Adipose tissue (tissue), 3 donors: ENCODE data around the gene PDE4B. TPM values are rescaled to one million over a fixed set of nuclear protein-coding genes. Genes with fewer than 3 reads are reported as not detected.

Experiments used
- H3K27ac ChIP-seq: one replicate; pipeline ENCODE4 v1.5.1; 2013; ENCODE audit warnings: low read depth, low read length
- WGBS, 3 donors: extraction: QIAGEN DNeasy Blood & Tissue Kit; methylation state at CpG; one replicate each; pipeline ENCODE4 v1.1.7; 2013; 5-methylcytosine and 5-hydroxymethylcytosine counted together
- polyA plus RNA-seq, 3 donors: library from polyadenylated mRNA; stranded (reverse); fragments of 200-250 nt; gene quantifications; one replicate each; pipeline ENCODE4 v1.2.3, GENCODE V29; 2013
- donor health status: healthy with polysubstance abuse.
- donor health status: Bipolar disorder and iron deficiency.
- donor health status: healthy.

PDE4B gene
- polyA plus RNA-seq, 3 donors, result 1.3 to 10.0 (median 9.4) TPM

- H3K27ac ChIP-seq, result no peak overlapping the region
These were observed 567.1 kb downstream of the PDE4B start for GRCh38 chr1:66359815-66360214.

DNA sequence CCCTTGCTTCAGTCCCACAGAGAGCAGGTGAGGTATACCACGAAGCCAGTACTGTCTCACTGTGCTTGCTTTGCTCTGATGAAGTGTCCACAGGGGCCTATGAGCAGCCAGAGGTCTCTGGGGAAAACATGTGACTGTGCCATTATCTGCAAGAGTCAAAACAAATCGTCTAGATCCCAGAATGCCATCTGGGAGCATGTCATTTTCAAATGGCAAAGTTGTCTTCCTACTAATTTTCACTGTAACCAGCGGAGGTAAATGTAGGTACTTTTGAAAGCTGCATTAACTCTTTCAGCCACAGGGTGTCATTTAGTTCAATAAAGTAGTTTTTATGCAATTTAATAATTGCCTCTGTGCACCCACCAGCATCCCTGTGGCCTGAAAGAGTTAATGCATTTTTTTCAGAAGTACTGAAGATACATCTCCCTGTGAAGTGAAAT lies 567.6 kb downstream of the PDE4B start:
- no peak overlapping the region for H3K27ac ChIP-seq
- 40 to 48% (median 45%) methylated on average over 3 of the region's 3 CpGs for WGBS, 3 donors

GRCh38 chr1:66364578-66365391 lies 572.1 kb downstream of the PDE4B start:
- H3K27ac ChIP-seq, result no peak overlapping the region
- whole genome bisulfite sequencing, 3 donors, result 82 to 98% (median 85%) methylated on average over 2 of the region's 2 CpGs

GRCh38 chr1:66365635-66366034 lies 572.9 kb downstream of the PDE4B start:
- WGBS, 3 donors, result 77 to 90% (median 78%) methylated on average over 3 of the region's 3 CpGs
- no peak overlapping the region for H3K27ac ChIP-seq

DNA sequence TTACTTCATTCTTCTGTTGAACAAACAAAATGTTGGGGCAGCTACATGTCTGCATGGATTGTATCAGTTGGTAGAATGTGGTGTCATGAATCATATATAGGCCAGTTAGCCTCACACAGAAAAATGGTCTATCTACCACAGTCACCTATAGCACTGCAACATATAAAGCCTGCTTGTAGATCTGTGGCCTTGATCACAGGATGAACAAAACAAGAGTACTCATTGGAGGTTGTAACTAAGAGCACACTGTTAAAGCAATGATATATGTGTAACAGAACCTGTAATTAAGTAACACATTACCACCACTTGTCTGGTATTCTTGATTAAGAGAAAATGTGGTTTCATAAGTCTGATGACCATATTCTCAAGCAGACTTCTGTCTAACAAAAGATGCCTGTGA lies 573.9 kb downstream of the PDE4B start:
- H3K27ac ChIP-seq, result no peak overlapping the region

GRCh38 chr1:66367369-66367768 lies 574.7 kb downstream of the PDE4B start:
- H3K27ac ChIP-seq, result no peak overlapping the region

DNA sequence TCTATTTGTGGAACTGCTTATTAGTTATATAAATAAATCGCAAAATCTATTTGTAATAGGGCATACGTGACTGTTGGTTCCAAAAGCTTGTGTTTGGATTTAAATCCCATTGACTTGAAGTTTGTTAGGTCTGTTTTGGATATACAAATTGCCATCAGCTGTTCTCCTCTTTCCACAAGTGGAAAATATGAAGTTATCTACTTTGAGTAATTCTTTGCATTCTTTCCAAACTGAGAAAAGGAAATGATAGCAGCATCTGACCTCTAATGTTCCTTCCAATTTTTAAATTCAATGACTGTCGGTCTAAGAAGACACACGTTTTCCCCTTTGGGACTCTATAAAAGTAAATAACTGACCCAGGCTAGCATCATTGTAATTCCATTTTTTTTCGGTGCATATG lies 575.6 kb downstream of the PDE4B start:
- WGBS, 3 donors, result 76 to 82% (median 80%) methylated on average over 5 of the region's 5 CpGs
- H3K27ac ChIP-seq, result no peak overlapping the region

- 70 to 76% (median 75%) methylated on average over 4 of the region's 4 CpGs for WGBS, 3 donors
- H3K27ac ChIP-seq, result no peak overlapping the region
These were observed 577.8 kb downstream of the PDE4B start for GRCh38 chr1:66370462-66370971.

DNA sequence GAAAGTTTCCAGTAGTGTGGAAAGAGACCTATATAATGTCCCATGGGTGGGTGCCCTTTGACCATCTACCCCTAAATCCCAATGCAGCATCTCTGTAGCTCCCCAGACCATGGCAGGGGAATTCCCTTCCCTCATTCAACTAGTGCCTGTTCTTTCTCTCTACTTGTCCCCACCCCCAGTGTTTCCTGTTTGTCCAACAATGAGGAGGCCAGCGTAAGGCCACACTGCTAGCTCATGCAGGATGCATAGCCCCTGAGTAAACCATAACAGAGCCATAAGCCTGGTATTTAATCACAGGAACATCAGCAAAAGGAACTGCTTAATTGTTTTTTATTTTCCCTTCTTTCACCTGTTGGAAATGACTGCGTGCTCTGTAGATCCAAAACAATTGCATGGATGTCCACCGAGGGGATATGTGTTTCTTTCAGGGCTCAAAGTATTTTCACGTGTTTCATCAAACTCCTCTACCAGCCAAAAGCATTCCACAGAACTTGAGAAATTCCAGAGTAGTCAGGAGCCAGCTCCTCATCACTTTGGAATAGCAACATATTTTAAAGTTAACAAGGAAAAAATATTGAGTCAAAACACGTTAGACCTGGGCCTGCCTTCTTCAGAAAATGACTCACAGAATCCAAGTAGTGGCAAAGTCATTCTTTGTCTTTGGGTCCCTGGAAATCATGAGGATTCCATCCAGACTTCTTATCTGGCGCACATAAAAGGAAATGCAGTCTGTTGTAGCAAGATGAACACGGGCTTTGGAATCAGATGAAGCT lies 578.7 kb downstream of the PDE4B start:
- no peak overlapping the region for H3K27ac ChIP-seq
- 45 to 60% (median 45%) methylated on average over 7 of the region's 7 CpGs for WGBS, 3 donors

GRCh38 chr1:66372522-66373101 lies 579.9 kb downstream of the PDE4B start:
- 59 to 74% (median 74%) methylated on average over 6 of the region's 6 CpGs for WGBS, 3 donors
- no peak overlapping the region for H3K27ac ChIP-seq

- no peak overlapping the region for H3K27ac ChIP-seq
- 48 to 72% (median 62%) methylated on average over 4 of the region's 4 CpGs for WGBS, 3 donors
These were observed 580.5 kb downstream of the PDE4B start for GRCh38 chr1:66373157-66373591.

DNA sequence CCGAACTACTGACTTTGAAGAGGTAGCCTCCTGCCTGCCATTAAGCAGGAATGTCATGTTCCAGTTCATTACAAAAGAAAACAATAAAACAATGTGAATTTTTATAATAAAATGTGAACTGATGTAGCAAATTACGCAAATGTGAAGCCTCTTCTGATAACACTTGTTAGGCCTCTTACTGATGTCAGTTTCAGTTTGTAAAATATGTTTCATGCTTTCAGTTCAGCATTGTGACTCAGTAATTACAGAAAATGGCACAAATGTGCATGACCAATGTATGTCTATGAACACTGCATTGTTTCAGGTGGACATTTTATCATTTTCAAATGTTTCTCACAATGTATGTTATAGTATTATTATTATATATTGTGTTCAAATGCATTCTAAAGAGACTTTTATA lies 581.5 kb downstream of the PDE4B start:
- no peak overlapping the region for H3K27ac ChIP-seq

DNA sequence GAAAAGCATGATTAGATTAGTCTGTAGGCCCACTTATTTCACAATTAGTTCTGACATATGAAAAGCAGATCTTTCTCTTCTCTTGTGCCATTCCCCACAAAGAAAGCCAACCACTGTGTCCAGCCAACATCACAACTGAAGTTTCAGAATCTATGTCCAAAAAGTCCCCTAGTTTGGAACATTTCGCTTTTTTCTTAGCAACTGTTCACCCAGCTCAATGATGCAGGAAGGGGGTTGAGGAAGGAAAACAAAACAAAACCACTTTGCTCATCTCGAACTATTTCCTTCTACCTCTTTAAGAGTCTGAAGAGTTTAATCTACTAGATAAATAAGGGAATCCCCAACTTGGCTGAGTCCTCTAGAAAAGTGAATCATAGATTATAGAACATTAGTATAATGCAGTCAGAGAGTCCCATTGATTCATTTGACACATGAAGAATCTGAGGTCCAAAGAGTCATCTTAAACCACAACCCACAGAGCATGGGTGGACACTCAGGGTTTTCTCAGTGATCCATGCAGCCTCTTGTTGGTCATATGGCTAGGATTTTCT lies 581.9 kb downstream of the PDE4B start:
- 21 to 57% (median 35%) methylated on average over 2 of the region's 2 CpGs for WGBS, 3 donors

More for the DNA sequence above, 581.5 kb downstream of the PDE4B start:
- 78 to 84% (median 80%) methylated on average over 2 of the region's 2 CpGs for WGBS, 3 donors

DNA sequence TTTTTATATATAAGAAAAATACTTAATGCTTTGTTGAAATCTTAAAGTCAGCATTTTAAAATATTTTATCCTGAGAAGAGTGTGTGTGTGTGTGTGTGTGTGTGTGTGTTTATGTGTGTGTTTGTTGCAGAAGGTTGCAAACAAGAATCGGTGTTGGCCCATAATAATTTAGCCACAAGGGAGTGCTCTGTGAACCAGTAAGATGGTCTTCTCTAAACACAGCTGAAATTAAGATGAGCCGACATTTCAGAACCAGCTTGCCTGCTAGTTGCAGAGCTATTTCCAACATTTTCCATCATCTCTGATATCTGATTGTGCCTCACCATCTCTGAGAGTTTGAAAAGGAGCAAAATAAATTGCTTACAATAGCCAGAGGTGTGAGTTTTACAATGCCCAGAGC lies 582.4 kb downstream of the PDE4B start:
- no peak overlapping the region for H3K27ac ChIP-seq
- 45 to 76% (median 46%) methylated on average over 2 of the region's 2 CpGs for WGBS, 3 donors

More for the DNA sequence above, 581.9 kb downstream of the PDE4B start:
- no peak overlapping the region for H3K27ac ChIP-seq

- 32 to 62% (median 36%) methylated on average over 3 of the region's 3 CpGs for WGBS, 3 donors
- no peak overlapping the region for H3K27ac ChIP-seq
These were observed 587.9 kb downstream of the PDE4B start for GRCh38 chr1:66380452-66381212.

GRCh38 chr1:66381621-66382275 lies 589.1 kb downstream of the PDE4B start:
- H3K27ac ChIP-seq, result no peak overlapping the region
- 79 to 90% (median 89%) methylated on average over 9 of the region's 9 CpGs for WGBS, 3 donors

- H3K27ac ChIP-seq, result no peak overlapping the region
- 73 to 93% (median 79%) methylated on average over 5 of the region's 5 CpGs for WGBS, 3 donors
These were observed 590.5 kb downstream of the PDE4B start for GRCh38 chr1:66383168-66383567.

DNA sequence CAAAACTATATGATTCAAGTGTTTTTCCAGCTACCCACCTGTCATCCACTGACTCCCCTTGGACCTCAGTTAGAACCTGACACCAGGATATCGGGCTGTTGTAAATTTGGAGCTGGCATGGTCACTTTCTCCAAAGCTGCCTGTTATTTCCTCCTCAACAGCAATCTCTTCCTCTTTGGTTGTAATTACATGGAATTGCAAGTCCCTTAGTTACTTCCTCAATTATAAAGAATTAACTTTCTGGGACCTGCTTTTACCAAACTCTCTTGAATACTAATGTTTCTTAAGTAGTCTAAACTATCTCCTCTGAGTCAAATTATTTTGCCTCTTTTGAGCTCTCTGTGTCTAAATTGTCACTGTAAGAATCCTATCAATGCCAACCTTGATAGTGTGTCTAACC lies 590.9 kb downstream of the PDE4B start:
- 52 to 77% (median 67%) methylated on average over 1 of the region's 1 CpG for whole genome bisulfite sequencing, 3 donors
- no peak overlapping the region for H3K27ac ChIP-seq
